Inferior parietal cortex (tissue), 1 donor: ENCODE data around the gene C10orf120.

Experiments
- DNase-seq: peaks from one replicate; pipeline ENCODE4 v3.0.0-alpha.2; 2016; ENCODE audit errors: extremely low spot score

Gene C10orf120

DNA sequence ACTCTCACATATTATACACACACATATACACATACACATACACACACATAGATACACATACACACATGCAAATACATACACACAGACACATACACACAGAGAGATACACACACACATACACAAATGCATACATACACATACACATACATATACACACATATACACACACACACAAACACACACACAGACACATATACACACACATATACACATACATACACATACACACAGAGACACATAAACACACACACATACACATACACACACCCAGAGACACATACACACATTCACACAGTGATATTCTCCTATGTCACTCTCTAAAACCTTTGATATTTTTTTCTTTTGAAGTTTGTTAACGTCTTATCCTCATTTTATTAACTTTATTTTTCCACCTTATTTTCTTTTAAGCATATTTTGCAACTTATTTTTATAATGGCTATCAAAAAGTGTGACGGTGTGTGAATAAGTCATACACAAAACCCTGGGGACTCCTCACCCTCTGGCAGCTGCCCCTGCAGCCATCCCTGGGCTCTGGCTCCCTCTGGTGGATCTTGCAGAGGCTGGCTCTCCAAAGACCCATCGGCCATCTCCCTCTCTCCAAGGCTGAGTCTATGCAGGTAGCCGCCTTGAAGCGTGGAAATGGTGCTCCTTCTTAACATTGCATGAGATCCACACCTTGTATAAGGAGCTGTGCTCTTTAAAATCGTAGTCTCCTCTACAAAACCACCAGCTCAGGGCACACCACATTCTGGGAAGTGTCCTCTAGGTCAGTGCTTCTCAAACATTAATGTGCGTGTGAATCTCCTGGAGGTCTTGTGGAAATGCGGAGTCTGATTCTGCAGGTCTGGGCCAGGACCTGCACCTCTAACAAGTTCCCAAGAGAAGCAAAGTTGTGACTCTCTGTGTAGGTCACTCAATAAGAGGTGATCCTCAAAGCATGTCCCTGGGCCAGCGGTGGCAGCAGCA lies 4.1 kb upstream of the C10orf120 start:
- peak; percentile 84 for DNase-seq

DNA sequence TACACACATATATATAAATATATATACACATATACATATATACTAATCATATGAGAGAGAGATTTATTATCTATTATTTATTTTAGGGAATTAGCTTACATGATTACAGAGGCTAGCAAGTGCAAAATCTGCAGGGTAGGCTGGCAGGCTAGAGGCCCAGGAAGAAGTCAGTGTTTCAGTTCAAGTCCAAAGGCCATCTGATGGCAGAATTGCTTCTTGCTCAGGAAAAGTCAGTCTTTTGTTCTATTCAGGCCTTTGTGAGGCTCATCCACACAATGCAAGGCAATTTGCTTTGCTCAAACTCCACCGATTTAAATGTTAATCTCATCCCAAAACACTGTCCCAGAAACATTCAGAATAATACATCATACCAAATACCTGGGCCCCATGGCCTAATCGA lies 2.6 kb upstream of the C10orf120 start:
- DNase-seq = peak; percentile 32

DNA sequence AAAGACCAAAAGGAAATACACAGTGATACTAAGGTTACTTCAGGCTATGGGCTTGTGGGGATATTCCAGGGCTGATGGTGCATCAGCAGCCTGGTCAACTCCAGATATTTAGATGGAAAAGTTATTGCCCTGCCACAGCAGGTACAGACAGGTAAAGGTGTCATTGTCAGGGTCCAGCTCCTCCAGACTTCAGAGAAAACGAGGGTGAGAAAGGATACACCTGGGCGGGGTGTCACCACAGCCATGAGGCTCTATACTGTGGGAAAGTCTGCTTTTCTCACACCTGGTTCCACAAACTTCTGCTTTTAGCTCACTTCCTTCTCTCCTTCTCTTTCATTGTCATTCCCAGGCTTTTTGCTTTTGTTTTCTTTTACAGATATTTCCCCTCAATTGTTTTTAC lies 2.0 kb upstream of the C10orf120 start:
- no peak for DNase-seq

DNA sequence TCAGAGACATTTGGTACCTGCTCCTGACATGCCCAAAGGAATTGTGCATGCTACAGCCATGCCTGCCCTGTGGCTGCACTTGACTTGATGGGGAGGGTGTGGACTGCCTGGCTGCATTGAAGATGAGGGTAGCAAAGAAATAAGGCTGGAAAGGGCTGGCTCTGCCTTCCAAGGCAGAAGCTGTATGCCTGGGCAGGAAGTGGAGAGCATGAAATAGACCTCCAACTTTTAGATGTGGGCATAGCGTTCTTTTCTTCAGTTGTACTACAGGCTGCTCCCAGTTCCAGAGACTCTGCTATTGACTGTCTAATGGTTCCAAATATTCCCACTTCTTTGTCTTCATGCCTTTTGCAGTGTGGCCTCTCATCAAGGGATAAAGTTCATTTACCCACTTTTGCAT lies 3.0 kb downstream of the C10orf120 start:
- DNase-seq = no peak

DNA sequence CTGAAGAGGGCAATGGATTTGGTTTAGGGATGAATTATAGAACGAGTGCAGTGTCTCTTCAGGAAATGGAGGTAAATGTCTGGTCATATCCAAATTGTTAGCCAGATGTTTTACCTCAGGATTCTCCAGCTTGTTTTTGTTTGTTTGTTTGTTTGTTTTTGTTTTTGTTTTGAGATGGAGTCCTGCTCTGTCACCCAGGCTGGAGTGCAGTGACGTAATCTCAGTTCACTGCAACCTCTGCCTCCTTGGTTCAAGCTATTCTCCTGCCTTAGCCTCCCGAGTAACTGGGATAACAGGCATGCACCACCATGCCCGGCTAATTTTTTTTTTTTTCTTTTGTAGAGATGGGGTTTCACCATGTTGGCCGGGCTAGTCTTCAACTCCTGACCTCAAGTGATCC lies 6.9 kb downstream of the C10orf120 start:
- no peak for DNase-seq

DNA sequence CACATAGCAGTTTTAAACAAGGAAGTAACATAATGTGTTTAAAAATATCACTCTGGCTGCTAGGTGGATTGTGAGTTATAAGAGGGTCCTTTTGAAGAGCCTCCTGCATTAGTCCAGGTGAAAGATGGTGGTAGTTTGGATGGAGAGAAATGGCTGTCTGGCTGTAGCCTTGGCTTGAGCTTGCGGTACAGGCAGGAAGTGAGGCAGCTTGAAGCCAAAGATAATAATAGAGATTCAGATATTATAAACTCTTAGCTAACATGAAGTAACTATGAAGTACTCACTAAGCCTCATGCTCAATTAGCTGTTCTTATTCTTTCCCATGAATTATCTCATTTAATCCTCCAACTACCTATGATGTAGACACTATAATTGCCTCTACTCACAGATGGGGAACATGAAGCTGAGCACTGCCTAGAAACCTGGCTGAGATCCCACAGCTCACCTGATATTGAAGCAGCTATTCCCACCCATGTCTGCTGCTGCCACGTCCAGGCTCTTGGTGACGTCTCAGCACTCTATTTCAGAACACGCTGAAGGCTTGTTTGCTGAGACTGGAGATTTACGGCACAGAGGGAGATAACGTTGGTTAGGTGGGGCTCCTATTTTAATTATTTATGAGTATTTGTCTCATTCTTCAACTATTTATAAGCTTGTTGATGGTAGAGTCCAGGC lies 10.4 kb downstream of the C10orf120 start:
- DNase-seq = no peak

DNA sequence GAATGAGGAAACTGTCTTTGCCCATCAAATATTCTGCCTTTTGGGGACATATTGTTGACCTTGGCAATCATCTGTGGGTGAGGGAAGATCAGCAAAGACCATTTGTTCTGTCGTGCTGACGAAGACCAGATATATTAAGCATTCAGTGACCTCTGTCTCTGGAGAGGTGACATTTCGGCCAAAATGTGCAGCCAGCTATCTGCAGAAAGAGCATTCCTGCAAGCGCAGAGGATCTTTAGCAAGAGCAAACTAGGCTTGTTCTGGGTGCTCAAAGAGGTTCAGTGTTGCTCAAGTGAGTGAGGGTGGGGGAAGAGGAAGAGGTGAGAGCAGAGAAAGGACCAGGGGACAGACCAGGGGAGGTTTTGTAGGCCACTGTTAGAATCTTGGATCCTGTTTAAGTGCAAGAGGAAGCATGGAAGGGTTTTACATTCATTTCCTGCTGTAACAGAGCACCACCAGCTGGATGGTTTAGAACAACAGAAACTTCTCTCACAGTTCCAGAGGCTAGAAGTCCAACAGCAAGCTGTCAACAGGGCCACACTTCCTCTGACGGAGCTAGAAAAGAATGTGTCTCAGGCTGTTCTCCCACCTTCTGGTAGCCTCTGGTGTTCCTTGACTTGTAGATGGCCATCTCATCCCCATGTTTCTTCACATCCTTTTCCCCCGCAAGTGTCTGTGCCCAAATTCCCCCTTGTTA lies 11.2 kb downstream of the C10orf120 start:
- peak; percentile 15 for DNase-seq

DNA sequence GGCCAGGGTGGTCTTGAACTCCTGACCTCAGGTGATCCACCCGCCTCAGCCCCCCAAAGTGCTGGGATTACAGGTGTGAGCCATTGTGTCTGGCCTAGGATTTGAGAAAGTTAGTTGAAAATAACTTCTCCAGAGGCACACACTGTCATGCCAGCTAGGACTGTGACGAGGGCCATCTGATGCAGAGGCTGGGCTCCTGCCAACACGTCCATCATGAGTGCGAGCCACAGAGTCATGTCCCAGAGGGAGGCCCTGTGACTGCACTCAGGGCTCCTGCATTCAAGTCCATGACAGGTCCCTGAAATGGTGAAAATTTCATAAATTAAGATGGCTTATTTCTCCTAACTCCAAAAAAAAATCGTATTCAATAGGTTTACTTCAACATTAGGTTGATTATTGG lies 17.1 kb downstream of the C10orf120 start:
- no peak for DNase-seq

DNA sequence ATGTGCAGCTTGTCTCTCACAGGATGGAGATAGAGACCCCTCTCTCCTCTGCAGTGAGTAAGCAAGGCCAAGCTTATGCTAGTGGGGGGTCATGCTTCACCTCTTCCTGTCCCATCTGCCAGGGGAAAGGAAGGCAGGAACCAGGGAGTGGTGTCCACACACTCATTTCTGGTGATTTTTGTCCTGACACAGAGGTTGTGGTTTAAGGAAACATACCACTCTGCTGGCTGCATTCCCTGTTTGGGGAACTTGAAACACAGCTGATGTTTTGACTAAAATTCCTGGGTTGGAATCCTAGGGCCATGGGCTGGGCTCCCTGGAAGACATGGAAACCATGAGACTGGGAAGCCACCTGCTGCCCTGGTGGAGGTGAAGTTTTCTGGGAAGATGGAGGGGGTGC lies 21.4 kb downstream of the C10orf120 start:
- DNase-seq = no peak

DNA sequence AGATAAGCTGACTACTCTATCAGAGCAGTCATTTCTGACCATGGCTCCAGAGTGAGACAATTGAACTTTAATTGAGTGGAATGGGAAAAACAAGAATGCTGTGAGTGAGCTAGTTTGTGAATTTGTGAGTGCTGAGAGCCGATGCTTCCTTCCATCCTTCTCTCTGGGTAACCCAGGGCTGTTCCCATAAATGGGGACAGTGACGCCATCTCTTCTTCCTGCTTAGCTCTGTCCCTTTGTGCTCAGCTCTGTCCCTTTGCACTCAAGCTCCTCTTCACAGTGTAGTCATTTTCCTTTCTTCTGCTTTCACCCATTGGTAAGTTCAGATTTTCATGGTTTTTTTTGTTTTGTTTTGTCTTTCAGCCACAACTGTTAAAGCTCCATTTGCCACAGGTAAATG lies 24.4 kb downstream of the C10orf120 start:
- no peak for DNase-seq

DNA sequence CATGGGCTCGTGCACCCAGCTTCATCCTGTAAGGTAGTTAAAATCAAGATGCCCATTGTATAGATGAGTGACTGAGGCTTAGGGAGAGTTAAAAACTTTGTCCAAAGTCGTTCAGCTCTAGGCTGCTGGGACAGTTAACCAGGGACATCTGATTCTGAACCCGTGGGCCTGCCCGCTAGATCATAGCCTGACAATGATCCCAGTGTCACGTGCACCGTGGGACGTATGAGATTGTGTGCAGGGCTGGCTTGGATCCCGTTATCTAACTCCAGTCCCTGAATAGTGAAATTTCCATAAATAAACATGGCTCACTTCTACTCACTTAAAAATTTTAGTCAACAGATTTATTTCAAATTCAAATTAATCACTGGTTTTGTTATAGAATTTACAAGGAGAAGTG lies 24.9 kb downstream of the C10orf120 start:
- DNase-seq = no peak

DNA sequence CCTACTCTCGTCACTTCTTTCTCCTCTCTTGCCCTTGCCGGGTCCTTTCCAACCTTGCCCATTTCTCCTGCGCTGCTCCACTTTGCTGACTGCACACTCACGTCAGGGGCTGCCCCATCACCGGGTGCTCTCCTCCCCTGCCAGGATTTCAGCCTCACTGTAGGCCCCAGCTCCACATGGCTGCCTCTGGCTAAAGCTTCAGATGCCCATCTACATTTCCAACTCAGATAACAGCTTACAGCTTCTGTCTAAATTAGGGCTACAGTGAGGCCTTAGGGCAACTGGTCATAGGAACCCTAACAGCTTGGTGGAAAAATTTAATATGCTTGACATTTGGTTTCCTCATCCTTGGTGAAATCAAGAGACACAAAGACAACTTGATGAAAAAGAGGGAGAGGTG lies 25.9 kb downstream of the C10orf120 start:
- DNase-seq = no peak

DNA sequence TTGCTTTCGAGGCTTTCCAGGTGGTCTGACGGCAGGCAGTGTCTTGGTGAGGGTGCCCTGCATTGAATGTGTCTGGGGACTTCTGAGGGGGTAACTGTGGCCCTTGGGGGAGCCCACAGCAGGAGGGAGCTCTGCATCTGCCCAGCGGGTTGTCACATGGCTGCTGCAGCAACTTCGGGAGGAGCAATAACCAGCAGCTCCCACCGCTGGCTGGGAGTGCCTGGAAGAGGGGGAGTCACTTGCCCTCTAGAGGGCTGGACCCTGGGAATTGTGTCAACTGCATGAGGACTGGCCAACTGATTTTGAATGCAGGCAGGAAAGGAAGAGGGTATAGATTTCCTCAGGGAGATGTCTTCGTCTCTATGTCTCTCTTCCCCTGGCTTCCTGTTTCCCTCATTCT lies 26.4 kb downstream of the C10orf120 start:
- DNase-seq = no peak

DNA sequence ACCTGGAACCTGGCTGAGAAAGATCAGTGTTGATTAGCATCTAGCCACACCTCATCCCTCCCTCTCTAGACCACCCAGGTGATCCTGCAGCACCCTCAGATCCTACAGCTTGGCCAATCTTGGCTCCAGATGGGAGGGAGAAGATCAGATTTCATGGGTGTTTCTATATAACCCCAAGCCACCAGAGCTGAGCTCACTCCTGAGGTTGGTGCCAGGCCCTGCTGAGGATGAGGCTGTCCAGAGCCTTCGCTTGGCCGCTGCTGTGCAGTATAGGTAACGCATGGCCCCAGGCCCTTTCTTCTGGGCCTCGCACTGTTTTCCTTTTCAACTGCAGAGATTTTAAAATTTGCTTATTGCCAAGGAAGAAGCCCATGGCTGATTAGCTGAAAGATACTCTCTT lies 27.0 kb downstream of the C10orf120 start:
- DNase-seq = no peak

DNA sequence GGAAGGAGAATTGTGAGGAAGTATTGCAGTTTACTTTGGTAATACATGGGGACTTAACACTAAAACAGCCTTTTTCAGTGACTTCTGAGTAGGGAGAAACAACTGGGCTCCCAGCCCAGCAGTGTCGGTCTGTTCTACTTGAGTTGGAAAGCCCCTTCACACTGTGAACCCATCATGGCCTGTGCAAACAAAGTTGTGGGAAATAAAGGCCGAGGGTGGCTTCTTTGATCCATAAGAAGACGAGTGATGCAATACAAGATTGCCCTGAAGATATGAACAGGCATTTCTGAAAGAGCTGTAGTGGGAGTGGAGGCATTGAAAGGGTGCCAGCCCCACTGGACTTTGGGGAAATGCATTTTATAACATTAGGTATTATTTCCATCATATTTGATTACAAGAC lies 28.3 kb downstream of the C10orf120 start:
- DNase-seq = no peak

DNA sequence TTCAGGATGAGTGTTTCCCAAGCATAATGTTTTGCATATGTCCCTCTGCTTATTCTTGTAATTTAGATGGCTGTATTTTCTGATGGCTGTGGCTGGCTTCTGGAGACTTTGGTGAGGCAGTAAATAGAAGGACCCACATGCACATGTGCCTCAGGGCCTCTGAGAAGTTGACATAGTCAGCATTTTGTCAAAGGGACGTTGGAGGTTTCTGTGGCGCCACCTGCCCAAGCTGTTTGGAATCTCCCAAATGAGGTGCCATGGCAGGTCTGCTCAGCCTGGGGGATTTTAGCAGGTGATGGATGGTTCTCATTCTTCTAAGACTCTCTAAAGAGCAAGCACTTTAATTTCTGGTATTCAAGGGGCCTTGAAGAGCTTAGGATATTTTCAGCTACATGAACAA lies 29.8 kb downstream of the C10orf120 start:
- no peak for DNase-seq

DNA sequence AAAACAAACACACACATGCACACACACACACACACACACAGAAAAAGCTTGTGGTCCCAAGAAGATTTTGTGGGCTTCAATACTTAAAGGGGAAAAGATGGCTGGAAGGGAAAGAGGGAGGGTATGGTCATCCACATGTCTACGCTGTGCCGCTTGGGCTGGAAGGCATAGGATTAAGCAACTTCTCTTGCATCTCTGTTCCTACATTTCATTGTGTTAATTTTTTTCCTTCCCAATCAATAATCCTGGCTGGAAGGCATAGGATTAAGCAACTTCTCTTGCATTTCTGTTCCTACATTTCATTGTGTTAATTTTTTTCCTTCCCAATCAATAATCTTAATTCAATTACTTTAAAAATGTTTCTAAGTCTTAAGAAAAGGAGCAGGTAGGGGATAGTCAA lies 30.6 kb downstream of the C10orf120 start:
- DNase-seq = no peak

DNA sequence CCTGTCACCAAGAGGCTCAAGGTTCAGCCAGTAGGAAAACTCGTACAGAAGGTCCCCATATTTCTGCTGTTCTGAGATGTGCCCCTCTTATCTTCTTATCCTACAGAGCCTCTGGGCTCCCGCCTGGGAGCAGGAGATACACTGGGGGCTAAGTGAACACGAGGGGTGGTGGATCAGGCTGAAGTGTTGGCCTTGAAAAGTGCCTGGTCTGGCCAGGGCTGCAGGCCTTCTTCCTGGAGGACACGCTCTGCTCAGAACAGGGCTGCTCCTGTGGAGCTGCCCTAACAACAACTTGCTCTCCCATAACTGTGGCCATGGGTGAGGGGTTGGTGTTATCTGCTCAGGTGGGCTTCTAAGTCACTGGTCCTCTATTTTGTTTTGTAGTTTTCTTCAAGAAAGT lies 33.7 kb downstream of the C10orf120 start:
- no peak for DNase-seq

DNA sequence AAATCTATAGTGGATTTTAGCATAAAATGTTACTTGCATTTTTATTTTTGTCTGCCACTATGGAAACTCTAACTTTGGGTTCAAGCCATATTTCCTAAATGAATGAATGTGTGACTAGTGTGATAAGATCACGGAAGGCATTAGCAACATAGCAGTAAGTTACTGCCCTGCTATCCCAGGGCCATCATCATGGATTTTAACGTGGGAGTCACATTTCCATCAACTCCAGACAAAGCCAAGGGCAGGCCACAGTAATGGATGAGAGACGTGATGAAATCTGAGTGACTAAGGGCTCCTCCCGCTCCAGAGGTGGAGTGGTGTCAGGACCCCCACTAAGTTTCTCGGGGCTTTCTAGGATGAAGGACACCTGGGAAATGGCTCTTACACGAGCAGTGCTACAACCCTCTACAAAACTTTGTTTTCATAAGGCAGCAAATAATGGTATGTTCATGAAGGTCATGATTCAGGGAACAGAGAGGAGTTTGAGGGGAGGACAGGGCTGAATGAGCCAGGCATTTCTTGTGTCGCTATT lies 34.3 kb downstream of the C10orf120 start:
- DNase-seq = no peak

DNA sequence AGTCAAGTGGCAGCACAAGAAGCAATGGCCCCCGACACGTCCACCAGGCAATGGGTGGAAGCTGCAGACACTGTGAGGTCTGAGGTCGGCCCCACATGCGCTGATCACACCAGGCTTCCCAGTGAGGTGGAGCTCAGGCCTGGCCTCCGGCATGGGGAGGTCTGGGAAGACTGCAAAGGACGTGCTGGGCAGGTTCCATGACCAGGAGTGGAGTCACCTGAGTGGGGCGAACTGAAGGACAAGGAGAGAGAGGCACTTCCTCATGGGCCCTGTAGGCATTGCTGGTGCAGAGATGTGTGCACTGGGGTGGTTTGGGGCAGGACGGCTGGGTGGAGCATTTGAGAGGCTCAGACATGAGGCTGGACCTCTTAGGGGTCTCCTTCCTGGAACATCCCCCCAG lies 35.1 kb downstream of the C10orf120 start:
- no peak for DNase-seq

DNA sequence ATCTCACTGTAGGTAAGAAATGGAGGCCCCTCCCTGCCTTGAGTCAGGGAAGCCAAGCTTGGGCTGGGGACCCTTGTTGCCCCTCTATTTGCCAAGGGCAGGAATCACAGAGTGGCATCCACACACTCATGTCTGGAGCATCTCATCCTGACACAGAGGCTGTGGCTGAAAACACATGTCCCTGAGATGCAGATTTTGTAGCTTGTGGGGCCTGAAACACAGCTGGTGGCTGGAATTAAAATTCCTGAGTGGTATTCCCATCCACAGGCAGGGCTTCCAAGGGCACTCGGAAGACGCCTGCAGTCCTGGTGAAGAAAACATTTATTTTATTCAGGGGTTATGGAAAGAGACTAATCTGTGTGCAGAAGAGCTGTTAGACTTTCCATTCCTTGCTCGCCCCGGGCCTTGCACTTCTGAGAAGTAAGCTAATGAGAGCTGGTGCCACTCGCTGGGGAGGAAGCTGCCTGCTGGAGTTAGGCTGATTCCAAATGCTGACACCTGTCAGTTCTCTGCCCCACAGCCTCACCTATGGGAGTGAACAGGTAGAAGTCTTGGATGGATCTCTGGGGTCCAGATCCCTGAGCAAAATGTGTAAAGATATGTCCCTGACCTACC lies 36.0 kb downstream of the C10orf120 start:
- DNase-seq = no peak

DNA sequence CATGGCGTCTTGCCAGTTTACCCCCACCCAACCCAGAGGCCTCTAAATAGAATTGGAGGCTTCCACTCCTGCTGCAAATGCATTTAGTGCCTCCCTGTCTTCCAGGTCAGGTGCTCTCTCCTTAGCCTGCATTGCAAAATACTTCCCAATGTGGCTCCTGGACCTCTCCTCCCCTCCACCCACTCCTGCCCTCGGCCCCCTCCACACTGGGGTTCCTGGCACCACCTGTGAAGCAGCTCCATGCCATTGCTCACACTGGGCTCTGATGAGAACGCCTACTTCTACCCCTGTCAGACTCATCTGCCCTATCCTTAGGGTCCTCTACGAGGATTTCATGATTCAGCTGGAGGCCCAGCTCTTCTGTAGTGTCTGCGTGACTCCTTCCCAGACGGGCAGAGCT lies 37.4 kb downstream of the C10orf120 start:
- no peak for DNase-seq
